HepG2 (cell line): ENCODE results near the gene ZFR. TPM values are rescaled to one million over a fixed set of nuclear protein-coding genes. Genes with fewer than 3 reads are reported as not detected.
A peak's percentile ranks its signal among the peaks of the same experiment; 100 is the strongest.

Source experiments
- ADNP ChIP-seq: sonication (generic); formaldehyde crosslinking; IDR thresholded peaks from 2 replicates; pipeline ENCODE4 v1.4.0; 2020; ENCODE audit warnings: missing genetic modification reagents
- ERF ChIP-seq: IDR thresholded peaks from 2 replicates; pipeline ENCODE4 v1.6.1; 2018; ENCODE audit warnings: missing biosample characterization, missing genetic modification reagents
- FOXK1 ChIP-seq: sonication (generic); formaldehyde crosslinking; IDR thresholded peaks from 2 replicates; pipeline ENCODE4 v1.4.0; 2020; ENCODE audit warnings: low read depth, missing genetic modification reagents, borderline replicate concordance
- GZF1 ChIP-seq: sonication (generic); formaldehyde crosslinking; IDR thresholded peaks from 2 replicates; pipeline ENCODE4 v1.5.1; 2020; ENCODE audit warnings: mild to moderate bottlenecking, missing genetic modification reagents
- HOMEZ ChIP-seq: IDR thresholded peaks from 2 replicates; pipeline ENCODE4 v1.6.1; 2016; ENCODE audit warnings: low read depth
- KLF6 ChIP-seq: IDR thresholded peaks from 2 replicates; pipeline ENCODE4 v1.8.0; 2016; ENCODE audit warnings: missing biosample characterization, missing genetic modification reagents
- MED13 ChIP-seq: sonication (generic); formaldehyde crosslinking; IDR thresholded peaks from 2 replicates; pipeline ENCODE4 v1.5.0; 2020; ENCODE audit warnings: missing genetic modification reagents
- PRPF4 ChIP-seq: fragments of 200-400 bp; formaldehyde crosslinking; IDR thresholded peaks from 2 replicates; pipeline ENCODE4 v1.6.1; 2016; ENCODE audit warnings: low read length, low read depth; ENCODE audit not compliant: poor library complexity, severe bottlenecking
- SOX5 ChIP-seq: IDR thresholded peaks from 2 replicates; pipeline ENCODE4 v1.6.1; 2016; ENCODE audit warnings: borderline replicate concordance
- ZBTB20 ChIP-seq: sonication (generic); formaldehyde crosslinking; IDR thresholded peaks from 2 replicates; pipeline ENCODE4 v1.8.1; 2023; ENCODE audit warnings: missing genetic modification reagents, low read depth, mild to moderate bottlenecking, borderline replicate concordance
- ZBTB43 ChIP-seq: sonication (generic); formaldehyde crosslinking; conservative IDR thresholded peaks from 2 replicates; pipeline ENCODE4 v1.4.0; 2020; ENCODE audit warnings: missing genetic modification reagents
- ZEB1 ChIP-seq: IDR thresholded peaks from 2 replicates; pipeline ENCODE4 v1.6.1; 2012; ENCODE audit warnings: mild to moderate bottlenecking, low read depth, inconsistent platforms; ENCODE audit not compliant: insufficient replicate concordance
- ZNF432 ChIP-seq: sonication (generic); formaldehyde crosslinking; IDR thresholded peaks from 2 replicates; pipeline ENCODE4 v1.5.0; 2020; ENCODE audit warnings: missing genetic modification reagents, mild to moderate bottlenecking, borderline replicate concordance
- ZNF674 ChIP-seq: sonication (generic); formaldehyde crosslinking; IDR thresholded peaks from 2 replicates; pipeline ENCODE4 v1.5.0; 2020; ENCODE audit warnings: low read depth, mild to moderate bottlenecking, missing genetic modification reagents
- polyA plus RNA-seq, 8 experiments: library from polyadenylated mRNA; depleted of rRNA in 3 of 8; stranded (reverse) in 7 of 8; unstranded in 1 of 8; fragments of >200 nt; fragmentation: Illumina TruSeq in 4 of 8; extraction: Trizol in 4 of 8; gene quantifications; 2 replicates each; pipeline versions ENCODE4 v1.2.1 to v1.2.3, GENCODE V29; 2011 to 2016; ENCODE audit warnings: low read depth in 4 of 8, missing spikeins in 1 of 8, mixed read lengths in 1 of 8; ENCODE audit not compliant: insufficient read depth in 1 of 8
- total RNA-seq, 5 experiments: library from RNA; depleted of rRNA; stranded (reverse); fragments of >200 nt; fragmentation: Illumina TruSeq; extraction: Trizol; gene quantifications; 2 replicates each; pipeline ENCODE4 v1.2.3, GENCODE V29; 2016; ENCODE audit warnings: low read depth in 1 of 5
- TF ChIP-seq, protein P1 (sequence below): sonication (generic); formaldehyde crosslinking; IDR thresholded peaks from 2 replicates; pipeline ENCODE4 v1.5.1; 2020; ENCODE audit warnings: mild to moderate bottlenecking, missing genetic modification reagents, borderline replicate concordance
- TF ChIP-seq, protein P2 (sequence below): IDR thresholded peaks from 2 replicates; pipeline ENCODE4 v1.6.1; 2016
- TF ChIP-seq, protein P3 (sequence below): sonication (generic); formaldehyde crosslinking; conservative IDR thresholded peaks from 2 replicates; pipeline ENCODE4 v1.4.0; 2020; ENCODE audit warnings: mild to moderate bottlenecking, missing genetic modification reagents, moderate library complexity

Gene ZFR
- total and polyA plus RNA-seq, 2 of the 13 experiments (the other 11 are each of a cell fraction or from before 2014, with no cell fraction given): 89.0 to 92.8 TPM

GRCh38 chr5:32343058-32343672, 101.4 kb downstream of the ZFR start (continued):
- 0 out of 2 replicates have a peak, but pooled peaks have one; percentile 22 for TF ChIP-seq ERF (CRISPR knock-in tag)
- peak; percentile 63; the same call in 1 of the 2 replicates for TF ChIP-seq SOX5 (CRISPR knock-in tag)
- no peak for TF ChIP-seq KLF6 (CRISPR knock-in tag)
- TF ChIP-seq ZBTB43 (CRISPR knock-in tag): no peak
- TF ChIP-seq PRPF4: no peak
- TF ChIP-seq ZNF674 (CRISPR knock-in tag): no peak
- TF ChIP-seq HOMEZ (CRISPR knock-in tag): peak; percentile 69; the same call in 1 of the 2 replicates
- no peak for TF ChIP-seq ZEB1
- no peak for TF ChIP-seq ZNF432 (CRISPR knock-in tag)
- no peak for TF ChIP-seq ZBTB20 (CRISPR knock-in tag)
- TF ChIP-seq MED13 (CRISPR knock-in tag): no peak
- TF ChIP-seq, protein P1, sequence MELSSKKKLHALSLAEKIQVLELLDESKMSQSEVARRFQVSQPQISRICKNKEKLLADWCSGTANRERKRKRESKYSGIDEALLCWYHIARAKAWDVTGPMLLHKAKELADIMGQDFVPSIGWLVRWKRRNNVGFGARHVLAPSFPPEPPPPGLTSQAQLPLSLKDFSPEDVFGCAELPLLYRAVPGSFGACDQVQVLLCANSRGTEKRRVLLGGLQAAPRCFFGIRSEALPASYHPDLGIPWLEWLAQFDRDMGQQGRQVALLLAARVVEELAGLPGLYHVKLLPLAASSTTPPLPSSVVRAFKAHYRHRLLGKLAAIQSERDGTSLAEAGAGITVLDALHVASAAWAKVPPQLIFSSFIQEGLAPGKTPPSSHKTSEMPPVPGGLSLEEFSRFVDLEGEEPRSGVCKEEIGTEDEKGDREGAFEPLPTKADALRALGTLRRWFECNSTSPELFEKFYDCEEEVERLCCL (CRISPR knock-in tag): no peak
- TF ChIP-seq, protein P2, sequence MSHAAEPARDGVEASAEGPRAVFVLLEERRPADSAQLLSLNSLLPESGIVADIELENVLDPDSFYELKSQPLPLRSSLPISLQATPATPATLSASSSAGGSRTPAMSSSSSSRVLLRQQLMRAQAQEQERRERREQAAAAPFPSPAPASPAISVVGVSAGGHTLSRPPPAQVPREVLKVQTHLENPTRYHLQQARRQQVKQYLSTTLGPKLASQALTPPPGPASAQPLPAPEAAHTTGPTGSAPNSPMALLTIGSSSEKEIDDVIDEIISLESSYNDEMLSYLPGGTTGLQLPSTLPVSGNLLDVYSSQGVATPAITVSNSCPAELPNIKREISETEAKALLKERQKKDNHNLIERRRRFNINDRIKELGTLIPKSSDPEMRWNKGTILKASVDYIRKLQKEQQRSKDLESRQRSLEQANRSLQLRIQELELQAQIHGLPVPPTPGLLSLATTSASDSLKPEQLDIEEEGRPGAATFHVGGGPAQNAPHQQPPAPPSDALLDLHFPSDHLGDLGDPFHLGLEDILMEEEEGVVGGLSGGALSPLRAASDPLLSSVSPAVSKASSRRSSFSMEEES: 0 out of 2 replicates have a peak, but pooled peaks have one; percentile 26
- TF ChIP-seq FOXK1 (CRISPR knock-in tag): peak; percentile 29; the same call in 1 of the 2 replicates
- TF ChIP-seq, protein P3, sequence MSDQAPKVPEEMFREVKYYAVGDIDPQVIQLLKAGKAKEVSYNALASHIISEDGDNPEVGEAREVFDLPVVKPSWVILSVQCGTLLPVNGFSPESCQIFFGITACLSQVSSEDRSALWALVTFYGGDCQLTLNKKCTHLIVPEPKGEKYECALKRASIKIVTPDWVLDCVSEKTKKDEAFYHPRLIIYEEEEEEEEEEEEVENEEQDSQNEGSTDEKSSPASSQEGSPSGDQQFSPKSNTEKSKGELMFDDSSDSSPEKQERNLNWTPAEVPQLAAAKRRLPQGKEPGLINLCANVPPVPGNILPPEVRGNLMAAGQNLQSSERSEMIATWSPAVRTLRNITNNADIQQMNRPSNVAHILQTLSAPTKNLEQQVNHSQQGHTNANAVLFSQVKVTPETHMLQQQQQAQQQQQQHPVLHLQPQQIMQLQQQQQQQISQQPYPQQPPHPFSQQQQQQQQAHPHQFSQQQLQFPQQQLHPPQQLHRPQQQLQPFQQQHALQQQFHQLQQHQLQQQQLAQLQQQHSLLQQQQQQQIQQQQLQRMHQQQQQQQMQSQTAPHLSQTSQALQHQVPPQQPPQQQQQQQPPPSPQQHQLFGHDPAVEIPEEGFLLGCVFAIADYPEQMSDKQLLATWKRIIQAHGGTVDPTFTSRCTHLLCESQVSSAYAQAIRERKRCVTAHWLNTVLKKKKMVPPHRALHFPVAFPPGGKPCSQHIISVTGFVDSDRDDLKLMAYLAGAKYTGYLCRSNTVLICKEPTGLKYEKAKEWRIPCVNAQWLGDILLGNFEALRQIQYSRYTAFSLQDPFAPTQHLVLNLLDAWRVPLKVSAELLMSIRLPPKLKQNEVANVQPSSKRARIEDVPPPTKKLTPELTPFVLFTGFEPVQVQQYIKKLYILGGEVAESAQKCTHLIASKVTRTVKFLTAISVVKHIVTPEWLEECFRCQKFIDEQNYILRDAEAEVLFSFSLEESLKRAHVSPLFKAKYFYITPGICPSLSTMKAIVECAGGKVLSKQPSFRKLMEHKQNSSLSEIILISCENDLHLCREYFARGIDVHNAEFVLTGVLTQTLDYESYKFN (CRISPR knock-in tag): peak; percentile 72
- no peak for TF ChIP-seq ADNP (CRISPR knock-in tag)
- TF ChIP-seq GZF1 (CRISPR knock-in tag): no peak
